WTC11 (cell line): Measurements from ENCODE around the gene STK11. TPM values are rescaled to one million over a fixed set of nuclear protein-coding genes. Genes with fewer than 3 reads are reported as not detected.

Experiments used
- ATF1 ChIP-seq: sonication (generic); formaldehyde crosslinking; IDR thresholded peaks from 2 replicates; pipeline ENCODE4 v1.8.1; 2023; ENCODE audit warnings: mild to moderate bottlenecking, moderate library complexity, missing genetic modification reagents
- ESRRA ChIP-seq: sonication (generic); formaldehyde crosslinking; IDR thresholded peaks from 2 replicates; pipeline ENCODE4 v1.8.1; 2022; ENCODE audit warnings: mild to moderate bottlenecking, missing genetic modification reagents, borderline replicate concordance
- ETV6 ChIP-seq: sonication (generic); formaldehyde crosslinking; IDR thresholded peaks from 2 replicates; pipeline ENCODE4 v1.8.1; 2022; ENCODE audit warnings: mild to moderate bottlenecking, missing genetic modification reagents
- FOXJ3 ChIP-seq: sonication (generic); formaldehyde crosslinking; IDR thresholded peaks from 2 replicates; pipeline ENCODE4 v1.9.0; 2021; ENCODE audit warnings: missing genetic modification reagents, mild to moderate bottlenecking, borderline replicate concordance
- FOXK1 ChIP-seq: sonication (generic); formaldehyde crosslinking; IDR thresholded peaks from 2 replicates; pipeline ENCODE4 v1.8.0; 2022; ENCODE audit warnings: mild to moderate bottlenecking, moderate library complexity, missing genetic modification reagents
- FOXP1 ChIP-seq: sonication (generic); formaldehyde crosslinking; IDR thresholded peaks from 2 replicates; pipeline ENCODE4 v1.8.0; 2022; ENCODE audit warnings: missing genetic modification reagents, mild to moderate bottlenecking, moderate library complexity, borderline replicate concordance
- IRF2 ChIP-seq: sonication (generic); formaldehyde crosslinking; IDR thresholded peaks from 2 replicates; pipeline ENCODE4 v1.8.0; 2022; ENCODE audit warnings: low read depth, missing genetic modification reagents, borderline replicate concordance
- KAT7 ChIP-seq: sonication (generic); formaldehyde crosslinking; IDR thresholded peaks from 2 replicates; pipeline ENCODE4 v1.8.1; 2023; ENCODE audit warnings: missing genetic modification reagents, mild to moderate bottlenecking, borderline replicate concordance
- MXD4 ChIP-seq: fragments of 250-450 bp; sonication (Bioruptor Pico); IDR thresholded peaks from 2 replicates; pipeline ENCODE4 v1.8.0; 2021; ENCODE audit warnings: mild to moderate bottlenecking, moderate library complexity, borderline replicate concordance
- NFYB ChIP-seq: sonication (generic); formaldehyde crosslinking; conservative IDR thresholded peaks from 2 replicates; pipeline ENCODE4 v1.8.0; 2022; ENCODE audit warnings: low read depth, missing genetic modification reagents
- NR2C2 ChIP-seq: sonication (generic); formaldehyde crosslinking; IDR thresholded peaks from 2 replicates; pipeline ENCODE4 v1.8.0; 2022; ENCODE audit warnings: mild to moderate bottlenecking, missing genetic modification reagents
- NR3C1 ChIP-seq: sonication (generic); formaldehyde crosslinking; conservative IDR thresholded peaks from 2 replicates; pipeline ENCODE4 v1.8.1; 2023; ENCODE audit warnings: low read depth, mild to moderate bottlenecking, missing genetic modification reagents
- RELA ChIP-seq: sonication (generic); formaldehyde crosslinking; IDR thresholded peaks from 2 replicates; pipeline ENCODE4 v1.8.1; 2022; ENCODE audit warnings: missing genetic modification reagents, mild to moderate bottlenecking, borderline replicate concordance
- SMAD3 ChIP-seq: sonication (generic); formaldehyde crosslinking; IDR thresholded peaks from 2 replicates; pipeline ENCODE4 v1.8.0; 2022; ENCODE audit warnings: missing genetic modification reagents, mild to moderate bottlenecking, borderline replicate concordance
- SMAD4 ChIP-seq: sonication (generic); formaldehyde crosslinking; IDR thresholded peaks from 2 replicates; pipeline ENCODE4 v1.8.0; 2022; ENCODE audit warnings: mild to moderate bottlenecking, missing genetic modification reagents
- TP53 ChIP-seq: sonication (generic); formaldehyde crosslinking; IDR thresholded peaks from 2 replicates; pipeline ENCODE4 v1.8.1; 2023; ENCODE audit warnings: mild to moderate bottlenecking, missing genetic modification reagents
- ZBTB21 ChIP-seq: sonication (generic); formaldehyde crosslinking; IDR thresholded peaks from 2 replicates; pipeline ENCODE4 v1.8.1; 2023; ENCODE audit warnings: mild to moderate bottlenecking, missing genetic modification reagents, borderline replicate concordance
- ZNF121 ChIP-seq: sonication (generic); formaldehyde crosslinking; IDR thresholded peaks from 2 replicates; pipeline ENCODE4 v1.8.0; 2023; ENCODE audit warnings: missing genetic modification reagents
- ZNF219 ChIP-seq: sonication (generic); formaldehyde crosslinking; IDR thresholded peaks from 2 replicates; pipeline ENCODE4 v1.8.0; 2023; ENCODE audit warnings: missing genetic modification reagents, mild to moderate bottlenecking, borderline replicate concordance
- ZNF263 ChIP-seq: sonication (generic); formaldehyde crosslinking; IDR thresholded peaks from 2 replicates; pipeline ENCODE4 v1.8.1; 2022; ENCODE audit warnings: low read depth, mild to moderate bottlenecking, moderate library complexity, missing genetic modification reagents
- ZNF396 ChIP-seq: fragments of 250-450 bp; sonication (Bioruptor Pico); IDR thresholded peaks from 2 replicates; pipeline ENCODE4 v1.8.0; 2021; ENCODE audit warnings: mild to moderate bottlenecking, moderate library complexity, borderline replicate concordance
- ZNF423 ChIP-seq: fragments of 250-450 bp; sonication (Bioruptor Pico); IDR thresholded peaks from 2 replicates; pipeline ENCODE4 v2.1.2; 2022; ENCODE audit warnings: mild to moderate bottlenecking, moderate library complexity
- total RNA-seq: library from RNA; stranded (reverse); gene quantifications from 3 replicates; pipeline ENCODE4 v1.2.3, GENCODE V29; 2021
- TF ChIP-seq, protein P1 (sequence below): sonication (generic); formaldehyde crosslinking; IDR thresholded peaks from 2 replicates; pipeline ENCODE4 v1.8.1; 2023; ENCODE audit warnings: mild to moderate bottlenecking, missing genetic modification reagents
- TF ChIP-seq, protein P2 (sequence below): fragments of 200-600 bp; IDR thresholded peaks from 2 replicates; pipeline ENCODE4 v1.8.0; 2022; ENCODE audit warnings: antibody characterized with exemption
- TF ChIP-seq, protein P3 (sequence below): sonication (generic); formaldehyde crosslinking; IDR thresholded peaks from 2 replicates; pipeline ENCODE4 v1.8.0; 2022; ENCODE audit warnings: mild to moderate bottlenecking, missing genetic modification reagents
- TF ChIP-seq, protein P4 (sequence below): fragments of 250-450 bp; sonication (Bioruptor Pico); conservative IDR thresholded peaks from 2 replicates; pipeline ENCODE4 v1.9.0; 2021; ENCODE audit warnings: mild to moderate bottlenecking
- TF ChIP-seq, protein P5 (sequence below): fragments of 250-450 bp; sonication (Bioruptor Pico); IDR thresholded peaks from 2 replicates; pipeline ENCODE4 v1.9.0; 2021; ENCODE audit warnings: mild to moderate bottlenecking
- TF ChIP-seq, protein P6 (sequence below): sonication (generic); formaldehyde crosslinking; IDR thresholded peaks from 2 replicates; pipeline ENCODE4 v1.8.1; 2023; ENCODE audit warnings: mild to moderate bottlenecking, moderate library complexity, missing genetic modification reagents

Gene STK11
- total RNA-seq, 1 experiment from 2014 or later, result 112 TPM

DNA sequence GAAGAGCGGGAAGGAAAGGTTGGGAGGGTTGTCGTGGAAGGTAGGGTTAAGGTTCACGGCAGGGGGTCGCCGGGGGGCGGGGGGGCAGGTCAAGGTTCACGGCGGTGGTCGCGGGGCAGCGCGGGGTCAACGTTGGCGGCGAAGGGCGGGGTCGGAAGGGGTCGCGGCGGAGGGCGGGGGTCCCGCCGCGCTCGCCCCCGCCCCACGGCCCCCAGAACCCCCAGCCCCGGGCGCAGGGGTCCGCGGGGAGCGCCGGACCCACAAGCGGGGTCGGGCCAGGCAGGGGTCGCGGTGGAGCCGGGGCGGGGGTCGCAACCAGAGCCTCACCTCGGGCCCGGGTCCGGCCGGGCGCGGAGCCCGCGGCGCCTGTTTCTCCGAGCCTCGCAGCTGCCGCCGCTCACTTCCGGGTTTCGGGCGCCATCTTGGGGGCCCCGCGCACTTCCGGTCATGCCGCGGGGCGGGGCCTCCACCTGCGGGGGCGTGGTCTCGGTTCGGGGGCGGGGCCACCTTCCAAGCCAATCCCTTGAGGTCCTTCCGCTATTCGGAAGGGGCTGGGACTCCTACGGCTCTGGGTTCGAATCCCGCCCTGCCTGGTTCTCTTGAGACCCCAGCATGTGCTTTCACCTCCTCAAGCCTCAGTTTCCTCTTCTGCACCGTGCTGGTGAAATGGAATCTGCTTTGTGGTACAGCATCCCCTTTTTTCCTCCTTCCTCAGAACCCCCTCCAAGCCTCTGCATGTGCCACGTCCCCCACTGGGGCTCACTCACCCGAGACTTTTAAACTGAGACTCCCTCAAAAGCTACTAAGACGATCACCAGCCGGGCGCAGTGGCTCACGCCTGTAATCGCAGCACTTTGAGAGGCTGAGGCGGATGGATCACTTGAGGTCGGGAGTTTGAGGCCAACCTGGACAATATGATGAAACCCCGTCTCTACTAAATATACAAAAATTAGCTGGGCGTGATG lies 31.5 kb upstream of the STK11 start, which contains the start of gene SBNO2 (continued):
- TF ChIP-seq, protein P1, sequence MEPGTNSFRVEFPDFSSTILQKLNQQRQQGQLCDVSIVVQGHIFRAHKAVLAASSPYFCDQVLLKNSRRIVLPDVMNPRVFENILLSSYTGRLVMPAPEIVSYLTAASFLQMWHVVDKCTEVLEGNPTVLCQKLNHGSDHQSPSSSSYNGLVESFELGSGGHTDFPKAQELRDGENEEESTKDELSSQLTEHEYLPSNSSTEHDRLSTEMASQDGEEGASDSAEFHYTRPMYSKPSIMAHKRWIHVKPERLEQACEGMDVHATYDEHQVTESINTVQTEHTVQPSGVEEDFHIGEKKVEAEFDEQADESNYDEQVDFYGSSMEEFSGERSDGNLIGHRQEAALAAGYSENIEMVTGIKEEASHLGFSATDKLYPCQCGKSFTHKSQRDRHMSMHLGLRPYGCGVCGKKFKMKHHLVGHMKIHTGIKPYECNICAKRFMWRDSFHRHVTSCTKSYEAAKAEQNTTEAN (CRISPR knock-in tag), result 0 out of 2 replicates have a peak, but pooled peaks have one; percentile 48
- TF ChIP-seq ATF1, result no peak
- no peak for TF ChIP-seq NFYB
- no peak for TF ChIP-seq MXD4 (CRISPR knock-in tag)
- peak; percentile 59; the same call in 1 of the 2 replicates for TF ChIP-seq FOXP1 (CRISPR knock-in tag)
- TF ChIP-seq RELA (CRISPR knock-in tag), result no peak
- TF ChIP-seq ZNF423 (CRISPR knock-in tag), result no peak
- TF ChIP-seq, protein P2, sequence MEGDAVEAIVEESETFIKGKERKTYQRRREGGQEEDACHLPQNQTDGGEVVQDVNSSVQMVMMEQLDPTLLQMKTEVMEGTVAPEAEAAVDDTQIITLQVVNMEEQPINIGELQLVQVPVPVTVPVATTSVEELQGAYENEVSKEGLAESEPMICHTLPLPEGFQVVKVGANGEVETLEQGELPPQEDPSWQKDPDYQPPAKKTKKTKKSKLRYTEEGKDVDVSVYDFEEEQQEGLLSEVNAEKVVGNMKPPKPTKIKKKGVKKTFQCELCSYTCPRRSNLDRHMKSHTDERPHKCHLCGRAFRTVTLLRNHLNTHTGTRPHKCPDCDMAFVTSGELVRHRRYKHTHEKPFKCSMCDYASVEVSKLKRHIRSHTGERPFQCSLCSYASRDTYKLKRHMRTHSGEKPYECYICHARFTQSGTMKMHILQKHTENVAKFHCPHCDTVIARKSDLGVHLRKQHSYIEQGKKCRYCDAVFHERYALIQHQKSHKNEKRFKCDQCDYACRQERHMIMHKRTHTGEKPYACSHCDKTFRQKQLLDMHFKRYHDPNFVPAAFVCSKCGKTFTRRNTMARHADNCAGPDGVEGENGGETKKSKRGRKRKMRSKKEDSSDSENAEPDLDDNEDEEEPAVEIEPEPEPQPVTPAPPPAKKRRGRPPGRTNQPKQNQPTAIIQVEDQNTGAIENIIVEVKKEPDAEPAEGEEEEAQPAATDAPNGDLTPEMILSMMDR, result no peak
- TF ChIP-seq, protein P3, sequence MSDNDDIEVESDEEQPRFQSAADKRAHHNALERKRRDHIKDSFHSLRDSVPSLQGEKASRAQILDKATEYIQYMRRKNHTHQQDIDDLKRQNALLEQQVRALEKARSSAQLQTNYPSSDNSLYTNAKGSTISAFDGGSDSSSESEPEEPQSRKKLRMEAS (CRISPR knock-in tag), result peak; percentile 63
- TF ChIP-seq ZNF121 (CRISPR knock-in tag), result no peak
- TF ChIP-seq, protein P4, sequence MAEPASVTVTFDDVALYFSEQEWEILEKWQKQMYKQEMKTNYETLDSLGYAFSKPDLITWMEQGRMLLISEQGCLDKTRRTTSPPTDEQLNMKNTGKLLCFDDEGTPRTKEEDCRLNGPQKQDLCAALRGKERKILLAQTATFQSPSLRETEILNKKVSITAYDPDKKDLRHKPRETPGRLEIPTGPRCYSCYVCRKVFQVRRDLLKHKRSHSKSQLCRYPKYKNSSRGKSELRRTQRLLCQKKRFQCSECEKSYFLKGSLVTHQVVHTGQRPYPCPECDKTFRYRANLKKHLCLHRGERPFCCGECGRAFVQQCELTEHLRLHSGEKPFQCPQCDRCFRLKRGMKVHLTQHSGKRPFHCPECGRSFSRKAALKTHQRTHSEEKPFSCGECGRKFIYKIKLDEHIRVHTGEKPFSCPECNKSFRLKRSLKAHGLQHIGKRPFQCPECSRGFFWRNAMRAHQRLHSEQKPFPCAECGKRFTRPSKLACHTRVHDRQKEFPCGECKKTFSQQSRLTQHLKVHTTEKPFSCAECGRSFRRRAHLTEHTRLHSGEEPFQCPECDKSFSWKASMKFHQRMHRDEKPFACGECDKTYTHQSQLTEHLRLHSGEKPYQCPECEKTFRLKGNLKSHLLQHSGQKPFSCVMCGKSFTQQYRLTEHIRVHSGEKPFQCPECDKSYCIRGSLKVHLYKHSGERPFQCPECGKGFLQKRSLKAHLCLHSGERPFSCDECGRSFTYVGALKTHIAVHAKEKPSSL (CRISPR knock-in tag), result no peak
- no peak for TF ChIP-seq IRF2 (CRISPR knock-in tag)
- no peak for TF ChIP-seq ZNF396 (CRISPR knock-in tag)
- no peak for TF ChIP-seq ZNF263
- peak; percentile 55; the same call in 1 of the 2 replicates for TF ChIP-seq FOXK1
- 0 out of 2 replicates have a peak, but pooled peaks have one; percentile 41 for TF ChIP-seq ZBTB21
- TF ChIP-seq SMAD3 (CRISPR knock-in tag), result 0 out of 2 replicates have a peak, but pooled peaks have one; percentile 47
- no peak for TF ChIP-seq NR2C2 (CRISPR knock-in tag)
- TF ChIP-seq KAT7 (CRISPR knock-in tag), result no peak
- no peak for TF ChIP-seq NR3C1 (CRISPR knock-in tag)
- TF ChIP-seq, protein P5, sequence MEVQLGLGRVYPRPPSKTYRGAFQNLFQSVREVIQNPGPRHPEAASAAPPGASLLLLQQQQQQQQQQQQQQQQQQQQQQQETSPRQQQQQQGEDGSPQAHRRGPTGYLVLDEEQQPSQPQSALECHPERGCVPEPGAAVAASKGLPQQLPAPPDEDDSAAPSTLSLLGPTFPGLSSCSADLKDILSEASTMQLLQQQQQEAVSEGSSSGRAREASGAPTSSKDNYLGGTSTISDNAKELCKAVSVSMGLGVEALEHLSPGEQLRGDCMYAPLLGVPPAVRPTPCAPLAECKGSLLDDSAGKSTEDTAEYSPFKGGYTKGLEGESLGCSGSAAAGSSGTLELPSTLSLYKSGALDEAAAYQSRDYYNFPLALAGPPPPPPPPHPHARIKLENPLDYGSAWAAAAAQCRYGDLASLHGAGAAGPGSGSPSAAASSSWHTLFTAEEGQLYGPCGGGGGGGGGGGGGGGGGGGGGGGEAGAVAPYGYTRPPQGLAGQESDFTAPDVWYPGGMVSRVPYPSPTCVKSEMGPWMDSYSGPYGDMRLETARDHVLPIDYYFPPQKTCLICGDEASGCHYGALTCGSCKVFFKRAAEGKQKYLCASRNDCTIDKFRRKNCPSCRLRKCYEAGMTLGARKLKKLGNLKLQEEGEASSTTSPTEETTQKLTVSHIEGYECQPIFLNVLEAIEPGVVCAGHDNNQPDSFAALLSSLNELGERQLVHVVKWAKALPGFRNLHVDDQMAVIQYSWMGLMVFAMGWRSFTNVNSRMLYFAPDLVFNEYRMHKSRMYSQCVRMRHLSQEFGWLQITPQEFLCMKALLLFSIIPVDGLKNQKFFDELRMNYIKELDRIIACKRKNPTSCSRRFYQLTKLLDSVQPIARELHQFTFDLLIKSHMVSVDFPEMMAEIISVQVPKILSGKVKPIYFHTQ, result no peak
- no peak for TF ChIP-seq FOXJ3 (CRISPR knock-in tag)
- TF ChIP-seq ESRRA, result no peak
- TF ChIP-seq ETV6, result peak; percentile 57; the same call in 1 of the 2 replicates
- no peak for TF ChIP-seq SMAD4 (CRISPR knock-in tag)
- no peak for TF ChIP-seq TP53
- TF ChIP-seq, protein P6, sequence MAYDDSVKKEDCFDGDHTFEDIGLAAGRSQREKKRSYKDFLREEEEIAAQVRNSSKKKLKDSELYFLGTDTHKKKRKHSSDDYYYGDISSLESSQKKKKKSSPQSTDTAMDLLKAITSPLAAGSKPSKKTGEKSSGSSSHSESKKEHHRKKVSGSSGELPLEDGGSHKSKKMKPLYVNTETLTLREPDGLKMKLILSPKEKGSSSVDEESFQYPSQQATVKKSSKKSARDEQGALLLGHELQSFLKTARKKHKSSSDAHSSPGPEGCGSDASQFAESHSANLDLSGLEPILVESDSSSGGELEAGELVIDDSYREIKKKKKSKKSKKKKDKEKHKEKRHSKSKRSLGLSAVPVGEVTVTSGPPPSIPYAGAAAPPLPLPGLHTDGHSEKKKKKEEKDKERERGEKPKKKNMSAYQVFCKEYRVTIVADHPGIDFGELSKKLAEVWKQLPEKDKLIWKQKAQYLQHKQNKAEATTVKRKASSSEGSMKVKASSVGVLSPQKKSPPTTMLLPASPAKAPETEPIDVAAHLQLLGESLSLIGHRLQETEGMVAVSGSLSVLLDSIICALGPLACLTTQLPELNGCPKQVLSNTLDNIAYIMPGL, result 0 out of 2 replicates have a peak, but pooled peaks have one; percentile 37
- TF ChIP-seq ZNF219 (CRISPR knock-in tag), result no peak
